DMS 273 (cell line): Measurements from ENCODE around the gene RAVER2.
"Not testable (repeated sequence)": the region's sequence is repeated elsewhere in the genome, so short reads cannot be mapped to it uniquely, and the experiment has no call there.

Source experiments
- DNase-seq: peaks from one replicate; lab custom pipeline; 2025; ENCODE audit not compliant: unreplicated experiment; lab: John Stamatoyannopoulos, UW

The RAVER2 gene

GRCh38 chr1:64810001-64810400 lies 65.1 kb downstream of the RAVER2 start:
- no peak for DNase-seq

GRCh38 chr1:64811131-64811530 lies 66.3 kb downstream of the RAVER2 start:
- no peak for DNase-seq

DNA sequence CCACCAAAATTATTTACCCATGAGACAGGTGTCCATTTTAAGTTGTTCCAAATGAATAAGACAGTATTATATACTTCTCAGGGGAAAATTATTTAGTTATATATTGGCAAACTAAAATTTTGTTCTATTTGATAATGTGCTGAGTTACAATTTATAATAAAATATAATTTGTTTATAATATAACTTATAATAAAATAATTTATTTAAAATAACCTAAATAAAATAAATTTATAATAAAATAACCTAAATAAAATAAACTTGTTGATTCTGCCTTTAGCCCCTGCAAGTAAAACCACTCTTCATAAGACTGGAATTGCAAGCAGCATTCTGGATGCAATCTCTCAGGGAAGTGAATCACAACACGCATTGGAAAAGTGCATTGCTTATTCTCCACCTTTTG lies 69.6 kb downstream of the RAVER2 start:
- no peak for DNase-seq

GRCh38 chr1:64817364-64817763 lies 72.5 kb downstream of the RAVER2 start:
- DNase-seq, result not testable (repeated sequence)

GRCh38 chr1:64820572-64820971 lies 75.7 kb downstream of the RAVER2 start:
- DNase-seq, result not testable (repeated sequence)

- no peak for DNase-seq
Observed at GRCh38 chr1:64822621-64823020, 77.7 kb downstream of the RAVER2 start.

DNA sequence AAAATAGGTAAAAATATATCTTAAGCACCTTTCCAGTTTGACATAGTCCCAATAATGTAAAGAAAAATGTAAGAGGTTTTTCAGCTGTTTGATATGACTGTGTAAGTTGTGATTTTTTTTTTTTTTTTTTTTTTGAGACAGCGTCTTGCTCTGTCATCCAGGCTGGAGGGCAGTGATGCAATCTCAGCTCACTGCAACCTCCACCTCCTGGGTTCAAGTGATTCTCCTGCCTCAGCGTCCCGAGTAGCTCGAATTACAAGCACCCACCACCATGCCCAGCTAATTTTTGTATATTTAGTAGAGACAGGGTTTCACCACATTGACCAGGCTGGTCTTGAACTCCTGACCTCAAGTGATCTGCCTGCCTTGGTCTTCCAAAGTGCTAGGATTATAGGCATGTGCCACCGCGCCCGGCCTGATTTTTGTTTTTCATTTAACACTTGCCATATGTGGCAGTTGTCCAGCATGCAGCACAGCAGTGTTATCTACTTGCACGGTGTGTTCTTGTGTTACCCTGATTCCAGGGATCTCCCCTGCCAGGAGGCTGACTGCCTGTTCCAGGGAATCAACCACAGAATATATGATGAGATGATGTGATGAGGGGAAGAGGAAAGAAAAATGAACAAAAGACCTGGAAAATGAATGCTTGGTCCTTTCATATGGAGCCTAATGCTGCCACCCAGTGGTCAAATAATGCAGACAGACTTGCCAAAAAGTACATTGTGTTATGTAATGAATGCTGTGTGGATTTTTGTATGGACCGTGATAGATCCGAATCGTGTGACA lies 79.0 kb downstream of the RAVER2 start:
- peak; percentile 91 for DNase-seq

GRCh38 chr1:64826991-64827390 lies 82.1 kb downstream of the RAVER2 start:
- no peak for DNase-seq

DNA sequence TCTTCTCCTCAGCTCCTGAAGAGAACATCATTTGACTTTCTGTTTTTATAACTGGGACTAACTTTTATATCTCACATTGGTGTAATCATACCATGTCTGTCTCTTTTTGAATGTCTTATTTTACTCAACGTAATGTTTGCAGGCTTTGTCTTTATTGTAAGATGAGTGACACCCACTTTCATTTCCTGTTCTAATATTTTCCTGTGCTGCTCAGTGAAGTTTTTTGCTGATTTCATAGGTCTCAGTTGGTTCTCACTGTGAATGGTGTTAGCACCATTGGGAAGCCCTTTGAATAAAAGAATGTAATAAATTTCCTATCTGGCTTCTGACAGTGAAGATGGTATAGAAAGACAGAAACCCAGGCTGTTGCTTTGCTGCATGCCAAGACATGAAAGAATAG lies 84.0 kb downstream of the RAVER2 start:
- DNase-seq, result no peak

DNA sequence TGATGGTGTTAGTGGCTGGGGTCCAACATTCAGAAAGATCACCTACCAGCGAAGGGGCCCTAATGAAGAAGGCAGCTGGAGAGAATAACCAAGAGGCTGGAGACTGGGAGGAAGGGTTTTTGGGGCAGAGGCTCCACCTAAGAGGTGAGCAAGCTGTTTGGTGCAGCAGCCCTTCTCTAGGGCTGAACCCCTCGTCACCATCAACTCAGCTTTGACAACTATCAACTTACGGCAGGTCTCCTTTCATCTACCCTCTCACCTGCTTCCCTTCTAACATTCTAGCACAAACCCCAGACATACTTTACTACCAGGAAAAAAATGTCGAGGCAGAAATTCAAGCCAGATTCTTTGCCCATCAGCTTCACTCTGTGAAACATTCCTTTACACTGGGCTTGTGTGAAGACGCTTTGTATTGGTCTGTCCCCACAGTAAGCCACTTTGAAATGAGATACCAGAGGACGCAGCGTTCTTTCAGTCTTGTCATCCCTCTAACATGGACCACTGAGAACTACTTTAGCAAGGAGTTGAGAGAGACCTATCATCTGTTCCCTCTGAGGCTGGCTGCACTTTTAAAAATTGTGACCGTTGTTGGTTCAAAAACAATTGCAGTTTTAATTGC lies 84.6 kb downstream of the RAVER2 start:
- no peak for DNase-seq

- DNase-seq, result no peak
Observed at GRCh38 chr1:64830030-64830651, 85.3 kb downstream of the RAVER2 start.

DNA sequence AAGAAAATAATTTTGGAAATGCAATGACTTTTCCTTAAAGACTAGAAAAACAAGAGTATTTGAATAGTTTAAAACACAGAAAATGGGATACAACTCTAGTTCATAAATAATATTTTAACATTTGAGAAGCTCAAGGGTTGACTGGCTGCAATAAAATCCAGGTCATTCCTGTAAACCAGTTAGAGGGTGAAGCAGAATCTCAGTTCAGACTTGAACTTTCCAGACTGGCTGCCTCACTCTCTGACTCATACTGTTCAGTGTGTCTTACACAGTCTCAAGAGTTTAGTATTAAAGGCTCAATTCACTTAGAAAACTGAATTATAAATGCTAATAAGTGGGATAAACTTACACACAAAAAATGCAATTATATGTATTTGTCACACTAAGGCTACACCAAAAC lies 89.9 kb downstream of the RAVER2 start:
- no peak for DNase-seq

GRCh38 chr1:64836802-64837201 lies 91.9 kb downstream of the RAVER2 start:
- no peak for DNase-seq

GRCh38 chr1:64838486-64838885 lies 93.6 kb downstream of the RAVER2 start:
- no peak for DNase-seq

DNA sequence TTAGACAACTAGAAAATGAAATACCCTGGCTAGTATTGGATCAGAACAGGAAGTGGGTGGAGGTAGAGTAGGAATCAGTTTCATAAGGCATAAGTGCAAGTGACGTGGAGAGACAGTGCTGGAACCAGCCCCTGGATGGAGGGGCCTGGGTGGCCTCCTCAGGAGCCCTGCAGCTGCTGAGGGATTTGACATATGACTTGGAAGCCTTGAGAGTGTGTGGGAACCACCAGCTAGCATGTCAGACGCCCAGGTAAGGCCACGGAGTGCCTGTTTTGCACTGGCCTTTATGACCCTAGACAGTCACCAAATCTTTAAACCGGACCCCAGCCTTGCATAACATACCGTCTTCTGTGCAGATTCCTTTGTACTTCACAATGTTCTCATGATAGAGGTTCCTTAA lies 94.4 kb downstream of the RAVER2 start:
- no peak for DNase-seq

- DNase-seq, result no peak
Observed at GRCh38 chr1:64839732-64840405, 95.0 kb downstream of the RAVER2 start.

DNA sequence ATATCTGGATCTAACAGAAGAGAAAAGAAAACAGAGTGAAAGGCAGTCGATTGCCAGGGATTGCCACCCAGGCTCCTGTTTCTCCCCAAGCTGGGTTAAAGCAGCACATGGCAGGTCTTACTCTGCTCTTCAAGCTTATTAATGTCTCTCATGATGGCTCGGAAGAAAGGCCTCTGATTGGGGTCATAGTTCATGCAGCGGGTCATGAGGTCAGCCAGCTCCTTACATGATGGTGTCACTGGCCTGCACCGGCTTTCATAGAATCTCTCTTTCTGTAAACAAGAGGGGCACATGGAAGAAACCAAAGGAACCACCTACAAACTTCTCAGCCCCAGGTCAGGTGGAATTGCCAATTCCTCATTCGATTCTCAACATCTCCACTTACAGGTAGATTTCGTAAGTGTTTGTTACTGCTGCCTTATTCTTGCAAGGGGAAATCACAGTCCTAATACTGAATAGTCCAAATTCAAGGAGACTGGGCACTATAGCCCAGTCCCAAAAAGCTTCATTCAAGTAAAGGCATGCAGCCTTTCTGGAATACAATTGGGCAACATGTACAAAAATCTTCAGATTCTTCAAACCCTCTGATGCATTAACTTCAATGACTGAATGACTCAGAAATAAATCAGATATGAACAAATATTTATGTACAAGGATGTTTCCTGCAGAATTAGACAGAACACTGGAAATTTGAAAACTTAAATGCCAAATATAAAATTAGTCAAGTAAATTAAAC lies 96.6 kb downstream of the RAVER2 start:
- DNase-seq, result no peak

GRCh38 chr1:64842224-64842623 lies 97.3 kb downstream of the RAVER2 start:
- DNase-seq, result no peak

GRCh38 chr1:64843675-64844074 lies 98.8 kb downstream of the RAVER2 start:
- DNase-seq, result no peak

DNA sequence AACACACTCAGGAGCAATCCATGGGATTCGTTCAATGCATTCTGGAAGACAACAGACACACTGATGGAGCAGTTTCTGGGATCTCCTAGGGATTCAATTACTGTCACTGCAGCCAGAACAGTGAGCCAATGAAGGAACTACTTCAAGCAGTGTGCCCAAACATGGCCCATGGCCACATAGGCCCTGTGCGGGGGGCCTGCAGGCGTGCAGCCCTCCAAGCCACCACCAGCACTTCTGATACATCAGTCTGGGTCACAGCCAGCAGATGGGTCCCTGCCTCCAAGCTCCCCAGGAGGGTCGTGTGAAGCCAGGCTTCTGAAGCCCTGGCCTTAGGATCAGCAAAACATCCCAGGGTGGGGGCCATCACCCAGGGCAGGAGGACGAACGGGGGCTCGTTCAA lies 99.3 kb downstream of the RAVER2 start:
- no peak for DNase-seq

- DNase-seq, result no peak
Observed at GRCh38 chr1:64844609-64845008, 99.7 kb downstream of the RAVER2 start.
